HK-2 (cell line): Measurements from ENCODE around the gene PUSL1.

Source experiments
- DNase-seq: peaks from one replicate; pipeline ENCODE4 v3.0.0-alpha.2; 2018; ENCODE audit not compliant: unreplicated experiment

The PUSL1 gene

GRCh38 chr1:1279028-1279427 lies 29.4 kb upstream of the PUSL1 start:
- DNase-seq: no peak

- no peak for DNase-seq
Measured at GRCh38 chr1:1280782-1281481, 27.5 kb upstream of the PUSL1 start.

- DNase-seq: peak; percentile 76
Measured at GRCh38 chr1:1281533-1282321, 26.7 kb upstream of the PUSL1 start.

- no peak for DNase-seq
Measured at GRCh38 chr1:1282998-1283397, 25.4 kb upstream of the PUSL1 start.

- peak; percentile 40 for DNase-seq
Measured at GRCh38 chr1:1283821-1284220, 24.6 kb upstream of the PUSL1 start.

GRCh38 chr1:1284221-1285101 lies 23.9 kb upstream of the PUSL1 start:
- DNase-seq: no peak

GRCh38 chr1:1285102-1285571 lies 23.3 kb upstream of the PUSL1 start:
- DNase-seq: no peak

- no peak for DNase-seq
Measured at GRCh38 chr1:1285611-1286311, 22.6 kb upstream of the PUSL1 start.

GRCh38 chr1:1286313-1287261 lies 21.8 kb upstream of the PUSL1 start:
- no peak for DNase-seq

- DNase-seq: no peak
Measured at GRCh38 chr1:1287288-1288110, 20.9 kb upstream of the PUSL1 start.

- DNase-seq: peak; percentile 67
Measured at GRCh38 chr1:1290238-1290731, 18.1 kb upstream of the PUSL1 start.

- no peak for DNase-seq
Measured at GRCh38 chr1:1291023-1291528, 17.3 kb upstream of the PUSL1 start.

GRCh38 chr1:1291548-1292441 lies 16.6 kb upstream of the PUSL1 start:
- peak; percentile 70 for DNase-seq

GRCh38 chr1:1292442-1292779 lies 16.0 kb upstream of the PUSL1 start:
- DNase-seq: no peak

GRCh38 chr1:1292851-1293250 lies 15.5 kb upstream of the PUSL1 start:
- no peak for DNase-seq

- DNase-seq: no peak
Measured at GRCh38 chr1:1293263-1294249, 14.8 kb upstream of the PUSL1 start.
